ENCODE results near the gene RAP1A.

GRCh38 chr1:111648806-111649205 is 29.2 kb downstream of the RAP1A start:
- TF ChIP-seq CTCF (conservative IDR thresholded peaks at IDR 0.05; ENCODE audit: low read depth, low read length) = no peak
- TF ChIP-seq EZH2 (IDR thresholded peaks at IDR 0.05; ENCODE audit: low read length, unreplicated experiment) = no peak

All from PC-3 (cell line).